SJSA1 (cell line): ENCODE data around the gene STK40. TPM values are rescaled to one million over a fixed set of nuclear protein-coding genes. Genes with fewer than 3 reads are reported as not detected.

Experiments used
- DNase-seq, 2 experiments: peaks; one replicate each; pipeline ENCODE4 v3.0.0-alpha.2; 2015 to 2020; ENCODE audit warnings: low spot score in 2 of 2, low read depth in 1 of 2
- H3K27ac ChIP-seq: fragments of 250-450 bp; sonication (Bioruptor Pico); 2 replicates; pipeline ENCODE4 v1.5.1; 2020; ENCODE audit warnings: mild to moderate bottlenecking, moderate library complexity
- H3K27me3 ChIP-seq: fragments of 250-450 bp; sonication (Bioruptor Pico); replicated peaks from 2 replicates; pipeline ENCODE4 v1.5.1; 2020; ENCODE audit warnings: mild to moderate bottlenecking, moderate library complexity
- H3K36me3 ChIP-seq: fragments of 250-450 bp; sonication (Bioruptor Pico); 2 replicates; pipeline ENCODE4 v1.5.1; 2020; ENCODE audit warnings: mild to moderate bottlenecking
- H3K4me1 ChIP-seq: fragments of 250-450 bp; sonication (Bioruptor Pico); replicated peaks from 2 replicates; pipeline ENCODE4 v1.6.1; 2021; ENCODE audit warnings: mild to moderate bottlenecking
- H3K4me3 ChIP-seq: fragments of 250-450 bp; sonication (Bioruptor Pico); 2 replicates; pipeline ENCODE4 v1.5.1; 2020; ENCODE audit warnings: mild to moderate bottlenecking
- H3K9me3 ChIP-seq: fragments of 250-450 bp; sonication (Bioruptor Pico); replicated peaks from 2 replicates; pipeline ENCODE4 v1.5.1; 2020; ENCODE audit warnings: mild to moderate bottlenecking
- total RNA-seq: library from RNA; depleted of rRNA; stranded (reverse); fragments of >200 nt; shearing (Covaris generic); gene quantifications from 2 replicates; pipeline ENCODE4 v1.2.3, GENCODE V29; 2014

Gene STK40
- total RNA-seq, 1 experiment from 2014 or later: 29.2 TPM

DNA sequence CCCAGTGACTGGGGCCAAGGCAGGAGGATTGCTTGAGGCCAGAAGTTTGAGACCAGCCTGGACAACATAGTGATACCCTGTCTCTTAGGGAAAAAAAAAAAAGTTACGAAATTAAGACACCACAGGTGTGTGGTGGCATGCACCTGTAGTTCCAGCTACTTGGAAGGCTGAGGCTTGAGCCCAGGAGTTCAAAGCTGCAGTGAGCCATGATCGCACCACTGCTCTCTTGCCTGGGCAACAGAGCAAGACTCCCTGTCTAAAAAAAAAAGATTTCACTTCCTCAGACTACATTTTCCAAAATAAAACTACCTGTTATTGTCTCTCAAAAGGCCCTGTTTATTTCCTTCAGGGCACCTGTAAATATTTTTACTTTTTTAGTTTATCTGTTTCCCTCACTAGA, 4.7 kb upstream of the STK40 start:
- no peaks in the 10 kb centered on the region for H3K9me3 ChIP-seq
- no peak overlapping the region for H3K27ac ChIP-seq
- no peaks in the 10 kb centered on the region for H3K27me3 ChIP-seq
- DNase-seq: no peak
- H3K4me3 ChIP-seq: no peak overlapping the region
- H3K4me1 ChIP-seq: peaks cover 19% of the 10 kb centered on the region
- H3K36me3 ChIP-seq: peaks cover 46% of the 10 kb centered on the region

GRCh38 chr1:36389999-36390398, 4.3 kb upstream of the STK40 start:
- no peak for DNase-seq
- H3K27me3 ChIP-seq: no peaks in the 10 kb centered on the region
- no peak overlapping the region for H3K4me3 ChIP-seq
- H3K4me1 ChIP-seq: peaks cover 19% of the 10 kb centered on the region
- H3K36me3 ChIP-seq: peaks cover 48% of the 10 kb centered on the region
- no peaks in the 10 kb centered on the region for H3K9me3 ChIP-seq
- no peak overlapping the region for H3K27ac ChIP-seq

DNA sequence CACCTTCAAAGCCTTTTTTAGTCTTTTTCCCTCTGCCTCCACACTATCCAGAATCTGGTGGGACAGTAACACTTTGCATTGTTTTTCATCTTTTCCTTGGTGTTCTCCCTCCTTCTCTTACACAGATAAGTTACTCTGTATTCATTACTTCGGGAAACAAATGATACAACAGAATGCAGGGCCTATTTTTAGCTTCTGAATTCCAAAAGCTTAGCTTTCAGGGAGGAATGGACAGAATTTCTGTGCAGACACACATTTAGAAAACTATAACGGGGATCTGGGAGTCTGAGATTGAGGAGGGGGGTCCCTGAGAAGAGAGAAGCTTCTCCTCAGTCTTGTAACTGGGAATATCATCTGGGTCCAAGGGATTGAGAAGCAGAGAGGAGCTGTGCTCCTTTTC, 3.5 kb upstream of the STK40 start:
- Histone ChIP-seq H3K27ac (no peak overlapping the region), H3K4me1 (peaks cover 25% of the 10 kb centered on the region), H3K36me3 (peaks cover 51% of the 10 kb centered on the region), H3K27me3 (no peaks in the 10 kb centered on the region), H3K9me3 (no peaks in the 10 kb centered on the region), H3K4me3 (no peak overlapping the region)
- DNase-seq: no peak

DNA sequence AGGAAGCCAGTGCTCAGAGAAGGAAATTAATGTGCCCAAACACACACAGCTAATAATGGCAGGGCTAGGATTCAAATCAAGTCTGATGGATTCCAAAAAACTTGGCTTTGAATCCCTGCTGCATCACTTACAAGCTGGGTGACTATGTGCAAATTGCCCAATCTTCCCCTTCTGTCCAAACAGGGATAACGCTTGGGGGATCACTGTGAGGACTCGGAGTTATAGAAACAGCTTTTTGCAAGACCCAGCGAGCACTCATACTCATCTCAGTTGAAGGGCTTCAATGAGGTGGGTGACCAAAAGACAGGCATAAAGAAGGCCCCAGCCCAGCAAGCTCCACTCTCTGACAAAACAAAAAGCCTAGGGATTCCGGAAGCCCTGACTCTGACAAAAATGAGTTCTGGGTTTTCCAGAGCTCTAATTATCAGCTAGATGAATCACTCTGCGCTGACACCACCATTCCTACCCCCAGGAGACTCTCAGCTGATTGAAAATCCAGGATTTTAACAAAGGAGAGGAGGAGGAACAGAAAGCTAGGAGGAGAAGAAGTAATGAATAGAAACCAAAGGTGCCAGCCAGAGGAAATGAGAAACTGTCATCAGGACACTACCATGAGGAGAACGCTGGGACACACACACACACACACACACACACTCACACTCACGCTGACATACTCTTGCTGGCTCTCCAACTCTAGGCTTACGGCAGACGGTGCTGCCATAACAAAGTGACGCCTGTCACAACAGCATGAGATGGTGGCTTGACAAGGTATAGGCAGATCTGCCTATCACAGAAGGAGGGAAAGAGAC, 1.6 kb upstream of the STK40 start:
- peak; percentile 57 to 76 for DNase-seq
- Histone ChIP-seq H3K27ac (peak overlapping the region; percentile 99), H3K4me1 (peaks cover 28% of the 10 kb centered on the region), H3K27me3 (no peaks in the 10 kb centered on the region), H3K36me3 (peaks cover 33% of the 10 kb centered on the region), H3K9me3 (no peaks in the 10 kb centered on the region), H3K4me3 (peak overlapping the region; percentile 81)

GRCh38 chr1:36386265-36387140, 779 bp upstream of the STK40 start:
- peak overlapping the region; percentile 99 for H3K27ac ChIP-seq
- DNase-seq: peak; percentile 98 to 99
- H3K4me1 ChIP-seq: peaks cover 28% of the 10 kb centered on the region
- H3K27me3 ChIP-seq: no peaks in the 10 kb centered on the region
- no peaks in the 10 kb centered on the region for H3K9me3 ChIP-seq
- peak overlapping the region; percentile 81 for H3K4me3 ChIP-seq
- peaks cover 26% of the 10 kb centered on the region for H3K36me3 ChIP-seq

GRCh38 chr1:36384542-36385409, 948 bp downstream of the STK40 start:
- no peaks in the 10 kb centered on the region for H3K27me3 ChIP-seq
- H3K4me1 ChIP-seq: peaks cover 28% of the 10 kb centered on the region
- peak overlapping the region; percentile 81 for H3K4me3 ChIP-seq
- peak overlapping the region; percentile 99 for H3K27ac ChIP-seq
- H3K36me3 ChIP-seq: peaks cover 18% of the 10 kb centered on the region
- no peaks in the 10 kb centered on the region for H3K9me3 ChIP-seq
- peak in 1 of 2 experiments; percentile 44 for DNase-seq

DNA sequence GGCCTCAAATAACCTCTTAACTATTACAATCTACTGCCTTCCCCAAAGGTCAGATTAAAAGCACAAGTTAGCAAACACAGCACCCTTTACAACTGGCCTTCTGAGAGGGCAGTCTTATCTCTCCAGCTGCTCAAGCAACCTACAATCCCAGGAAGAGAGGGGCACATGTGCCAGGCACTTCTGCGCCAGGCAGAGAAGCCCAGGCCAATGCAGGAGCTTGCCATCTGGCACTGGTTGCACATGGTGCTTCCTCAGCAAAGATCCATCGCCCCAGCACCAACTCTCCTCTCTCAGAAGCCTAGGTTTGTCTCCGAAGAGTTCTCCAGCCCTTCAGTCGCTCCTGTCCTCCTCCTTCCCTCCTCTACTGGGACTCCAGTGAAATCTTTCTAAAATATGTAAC, 2.5 kb downstream of the STK40 start:
- H3K4me3 ChIP-seq: no peak overlapping the region
- peaks cover 27% of the 10 kb centered on the region for H3K4me1 ChIP-seq
- peaks cover 26% of the 10 kb centered on the region for H3K36me3 ChIP-seq
- no peak for DNase-seq
- H3K27ac ChIP-seq: no peak overlapping the region
- H3K9me3 ChIP-seq: no peaks in the 10 kb centered on the region
- no peaks in the 10 kb centered on the region for H3K27me3 ChIP-seq

DNA sequence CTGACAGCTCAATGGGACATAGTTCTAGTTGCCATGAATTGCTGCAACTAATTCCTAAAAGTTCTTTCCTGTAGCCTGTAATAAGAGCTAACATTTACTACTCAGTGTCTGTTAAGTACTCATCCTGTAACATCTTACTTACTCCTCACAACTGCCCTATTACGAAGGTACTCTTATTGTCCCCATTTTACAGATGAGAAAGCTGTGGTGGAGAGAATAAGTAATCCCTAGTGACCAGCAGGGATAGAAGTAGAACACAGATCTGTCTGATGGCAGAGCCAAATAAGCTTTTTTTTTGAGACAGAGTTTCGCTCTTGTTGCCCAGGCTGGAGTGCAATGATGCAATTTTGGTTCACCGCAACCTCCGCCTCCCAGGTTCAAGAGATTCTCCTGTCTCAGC, 3.1 kb downstream of the STK40 start:
- no peak for DNase-seq
- H3K9me3 ChIP-seq: no peaks in the 10 kb centered on the region
- H3K4me1 ChIP-seq: peaks cover 22% of the 10 kb centered on the region
- H3K36me3 ChIP-seq: peaks cover 25% of the 10 kb centered on the region
- H3K4me3 ChIP-seq: no peak overlapping the region
- H3K27me3 ChIP-seq: no peaks in the 10 kb centered on the region
- H3K27ac ChIP-seq: no peak overlapping the region

DNA sequence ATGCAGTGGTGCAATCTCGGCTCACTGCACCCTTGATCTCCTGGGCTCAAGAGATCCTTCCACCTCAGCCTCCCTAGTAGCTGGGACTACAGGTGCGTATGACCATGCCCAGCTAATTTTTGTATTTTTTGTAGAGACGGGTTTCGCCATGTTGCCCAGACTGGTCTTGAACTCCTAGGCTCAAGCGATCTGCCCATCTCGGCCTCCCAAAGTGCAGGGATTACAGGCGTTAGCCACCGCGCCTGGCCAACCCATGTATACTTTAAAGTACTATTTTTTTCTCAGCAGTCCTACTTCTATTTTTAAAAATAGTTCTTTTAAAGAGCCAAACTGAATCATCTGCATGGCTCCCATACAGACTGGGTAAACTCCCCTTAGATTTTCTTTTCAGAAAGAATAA, 3.5 kb downstream of the STK40 start:
- DNase-seq: no peak
- peaks cover 17% of the 10 kb centered on the region for H3K4me1 ChIP-seq

DNA sequence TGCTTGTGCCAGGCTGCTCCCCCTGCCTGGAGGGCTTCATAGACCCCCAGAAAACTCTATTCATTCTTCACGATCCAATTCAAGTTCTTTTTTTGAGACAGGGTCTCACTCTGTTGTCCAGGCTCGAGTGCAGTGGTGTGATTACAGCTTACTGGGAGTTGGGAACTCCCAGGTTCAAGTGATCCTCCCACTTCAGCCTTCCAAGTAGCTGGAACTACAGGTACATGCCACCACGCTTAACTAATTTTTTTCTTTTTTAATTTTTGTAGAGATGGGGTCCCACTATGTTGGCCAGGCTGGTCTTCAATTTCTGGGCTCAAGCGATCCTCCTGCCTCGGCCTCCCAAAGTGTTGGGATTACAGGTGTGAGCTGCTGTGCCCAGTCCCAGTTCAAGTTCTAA, 4.3 kb downstream of the STK40 start:
- Histone ChIP-seq H3K9me3 (no peaks in the 10 kb centered on the region), H3K27ac (no peak overlapping the region), H3K4me1 (peaks cover 10% of the 10 kb centered on the region), H3K36me3 (peaks cover 26% of the 10 kb centered on the region), H3K4me3 (no peak overlapping the region), H3K27me3 (no peaks in the 10 kb centered on the region)
- no peak for DNase-seq

More for the DNA sequence above, 3.5 kb downstream of the STK40 start:
- Histone ChIP-seq H3K27me3 (no peaks in the 10 kb centered on the region), H3K4me3 (no peak overlapping the region), H3K9me3 (no peaks in the 10 kb centered on the region), H3K36me3 (peaks cover 26% of the 10 kb centered on the region), H3K27ac (no peak overlapping the region)

GRCh38 chr1:36380782-36381181, 4.9 kb downstream of the STK40 start:
- H3K36me3 ChIP-seq: peaks cover 26% of the 10 kb centered on the region
- no peaks in the 10 kb centered on the region for H3K27me3 ChIP-seq
- H3K9me3 ChIP-seq: no peaks in the 10 kb centered on the region
- no peak overlapping the region for H3K4me3 ChIP-seq
- peaks cover 13% of the 10 kb centered on the region for H3K4me1 ChIP-seq
- no peak for DNase-seq
- H3K27ac ChIP-seq: no peak overlapping the region

- Histone ChIP-seq H3K9me3 (no peaks in the 10 kb centered on the region), H3K27ac (no peak overlapping the region), H3K27me3 (no peaks in the 10 kb centered on the region), H3K4me1 (peaks cover 19% of the 10 kb centered on the region), H3K36me3 (peaks cover 22% of the 10 kb centered on the region), H3K4me3 (no peak overlapping the region)
- no peak for DNase-seq
These were observed 5.5 kb downstream of the STK40 start for GRCh38 chr1:36380143-36380619.

DNA sequence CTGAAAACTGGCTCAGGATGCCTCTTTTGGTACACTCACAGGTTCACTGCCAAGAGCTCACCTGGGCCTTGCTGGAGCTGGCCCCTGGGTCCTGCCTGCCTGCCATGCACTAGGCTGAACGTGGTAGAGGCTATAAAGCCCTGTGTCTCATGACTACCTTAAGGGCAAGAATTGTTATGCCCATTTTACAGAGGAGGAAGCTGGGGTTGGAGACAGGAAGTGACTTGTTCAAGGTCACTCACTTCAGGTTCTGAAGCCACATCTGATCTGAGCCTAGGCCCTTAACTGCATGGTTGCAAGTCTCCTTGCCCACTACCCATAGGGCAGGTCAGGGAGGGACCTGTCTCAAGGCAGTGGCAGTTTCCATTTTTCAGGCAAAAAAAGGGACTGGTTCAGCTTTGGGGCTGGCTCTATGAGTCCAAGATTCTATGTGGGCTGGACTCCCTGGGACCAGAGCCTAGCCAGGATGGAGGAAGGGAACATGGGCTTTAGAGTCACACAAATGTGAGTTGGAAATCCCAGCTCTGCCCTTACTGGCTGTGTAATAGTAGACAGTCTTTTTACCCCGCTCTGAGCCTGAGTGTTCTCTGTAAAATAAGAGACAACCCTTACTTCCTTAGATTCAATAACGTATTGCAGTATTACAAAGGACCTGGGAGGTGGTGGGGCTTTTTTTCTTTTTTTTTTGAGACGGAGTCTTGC, 7.8 kb downstream of the STK40 start:
- no peak for DNase-seq
- Histone ChIP-seq H3K27ac (no peak overlapping the region), H3K4me3 (no peak overlapping the region), H3K36me3 (peaks cover 19% of the 10 kb centered on the region), H3K9me3 (no peaks in the 10 kb centered on the region), H3K27me3 (no peaks in the 10 kb centered on the region), H3K4me1 (peaks cover 31% of the 10 kb centered on the region)
